Prostate gland (tissue), 2 donors: ENCODE results near the gene SRGAP1. TPM values are rescaled to one million over a fixed set of nuclear protein-coding genes. Genes with fewer than 3 reads are reported as not detected.

Source experiments
- DNase-seq: peaks from one replicate; pipeline ENCODE4 v3.0.0-alpha.2; 2019; ENCODE audit warnings: low spot score
- H3K27ac ChIP-seq, 2 donors: fragments of 200-600 bp; sonication (generic); 2 replicates each; pipeline ENCODE4 v1.5.1; 2017 to 2019
- H3K27me3 ChIP-seq: fragments of 200-600 bp; sonication (generic); replicated peaks from 2 replicates; pipeline ENCODE4 v1.5.1; 2019; ENCODE audit not compliant: insufficient read depth
- H3K36me3 ChIP-seq, 2 donors: fragments of 200-600 bp; sonication (generic); 1 replicate in 1 of 2; 2 replicates in 1 of 2; pipeline versions ENCODE4 v1.5.1 to v1.8.1; 2017 to 2019
- H3K4me1 ChIP-seq: fragments of 200-600 bp; sonication (generic); replicated peaks from 2 replicates; pipeline ENCODE4 v1.5.1; 2019
- H3K4me3 ChIP-seq, 2 donors: fragments of 200-600 bp; sonication (generic); 2 replicates each; pipeline ENCODE4 v1.5.1; 2017 to 2019
- H3K9me3 ChIP-seq: fragments of 200-600 bp; sonication (generic); 2 replicates; pipeline ENCODE4 v1.5.1; 2017
- CTCF ChIP-seq, 4 experiments: fragments of 200-600 bp in 2 of 4; fragments of 450-650 bp in 2 of 4; sonication (generic) in 2 of 4; IDR thresholded peaks; 1 replicate in 3 of 4; 2 replicates in 1 of 4; pipeline ENCODE4 v1.5.1; 2016 to 2019; ENCODE audit warnings: antibody characterized with exemption in 4 of 4, mild to moderate bottlenecking in 2 of 4, moderate library complexity in 2 of 4
- POLR2A ChIP-seq: fragments of 450-650 bp; IDR thresholded peaks from one replicate; pipeline ENCODE4 v1.6.1; 2016; ENCODE audit warnings: antibody characterized with exemption, mild to moderate bottlenecking
- POLR2AphosphoS5 ChIP-seq: sonication (generic); formaldehyde crosslinking; IDR thresholded peaks from one replicate; pipeline ENCODE4 v1.6.1; 2017; ENCODE audit warnings: antibody characterized with exemption
- WGBS: methylation state at CpG from one replicate; pipeline ENCODE4 v1.1.5; 2018; 5-methylcytosine and 5-hydroxymethylcytosine counted together
- intact Hi-C: fragments of 100-400 bp; cut with DNase I; formaldehyde crosslinking; loops from one replicate; pipeline ENCODE4 v1.14.2; 2022
- total RNA-seq, 2 donors: library from RNA; depleted of rRNA; stranded (reverse); fragments of >200 nt; gene quantifications; one replicate each; pipeline ENCODE4 v1.1.0, GENCODE V29; 2016

The SRGAP1 gene
- total RNA-seq, 2 donors from 2014 or later: 4.6 to 16.1 TPM

GRCh38 chr12:64018524-64018923 lies 174.0 kb downstream of the SRGAP1 start:
- DNase-seq: no peak
- no peak for TF ChIP-seq CTCF (IDR thresholded peaks at IDR 0.05)
- TF ChIP-seq POLR2AphosphoS5: no peak
- TF ChIP-seq POLR2A: no peak
- Histone ChIP-seq H3K27ac (no peak overlapping the region), H3K36me3 (no peaks in the 10 kb centered on the region), H3K9me3 (no peaks in the 10 kb centered on the region), H3K27me3 (no peaks in the 10 kb centered on the region), H3K4me3 (no peak overlapping the region), H3K4me1 (no peaks in the 10 kb centered on the region)
- intact Hi-C loops: no loop called here

GRCh38 chr12:64019101-64019500 lies 174.6 kb downstream of the SRGAP1 start:
- 96% methylated on average over 2 of the region's 2 CpGs for WGBS
- Histone ChIP-seq H3K4me3 (no peak overlapping the region), H3K9me3 (no peaks in the 10 kb centered on the region), H3K36me3 (no peaks in the 10 kb centered on the region), H3K27ac (no peak overlapping the region), H3K4me1 (no peaks in the 10 kb centered on the region), H3K27me3 (no peaks in the 10 kb centered on the region)
- no peak for DNase-seq
- no peak for TF ChIP-seq POLR2A
- TF ChIP-seq POLR2AphosphoS5: no peak
- no peak for TF ChIP-seq CTCF (IDR thresholded peaks at IDR 0.05)
- intact Hi-C loops: no loop called here

GRCh38 chr12:64019654-64020053 lies 175.2 kb downstream of the SRGAP1 start:
- H3K9me3 ChIP-seq: no peaks in the 10 kb centered on the region
- no peak overlapping the region for H3K4me3 ChIP-seq
- H3K27ac ChIP-seq: no peak overlapping the region
- WGBS: 39% methylated on average over 1 of the region's 1 CpG
- H3K27me3 ChIP-seq: no peaks in the 10 kb centered on the region
- no peaks in the 10 kb centered on the region for H3K4me1 ChIP-seq
- TF ChIP-seq POLR2A (no peak), CTCF (IDR thresholded peaks at IDR 0.05) (no peak), POLR2AphosphoS5 (no peak)
- intact Hi-C loops: no loop called here
- no peak for DNase-seq
- no peaks in the 10 kb centered on the region for H3K36me3 ChIP-seq

- H3K27me3 ChIP-seq: no peaks in the 10 kb centered on the region
- H3K27ac ChIP-seq: no peak overlapping the region
- no peak for DNase-seq
- no peak overlapping the region for H3K4me3 ChIP-seq
- TF ChIP-seq POLR2AphosphoS5 (no peak), POLR2A (no peak), CTCF (IDR thresholded peaks at IDR 0.05) (no peak)
- intact Hi-C loops: no loop called here
- no peaks in the 10 kb centered on the region for H3K36me3 ChIP-seq
- no peaks in the 10 kb centered on the region for H3K9me3 ChIP-seq
- no peaks in the 10 kb centered on the region for H3K4me1 ChIP-seq
- 91% methylated on average over 9 of the region's 9 CpGs for WGBS
Observed at GRCh38 chr12:64025174-64025958, 180.9 kb downstream of the SRGAP1 start.

- intact Hi-C loops: no loop called here
- H3K4me3 ChIP-seq: no peak overlapping the region
- WGBS: 65% methylated on average over 1 of the region's 1 CpG
- no peaks in the 10 kb centered on the region for H3K36me3 ChIP-seq
- H3K27me3 ChIP-seq: no peaks in the 10 kb centered on the region
- TF ChIP-seq POLR2A (no peak), CTCF (IDR thresholded peaks at IDR 0.05) (no peak), POLR2AphosphoS5 (no peak)
- no peaks in the 10 kb centered on the region for H3K9me3 ChIP-seq
- no peak for DNase-seq
- H3K27ac ChIP-seq: no peak overlapping the region
- no peaks in the 10 kb centered on the region for H3K4me1 ChIP-seq
Observed at GRCh38 chr12:64027311-64027710, 182.8 kb downstream of the SRGAP1 start.
